Measurements from ENCODE around the gene STX18. TPM values are rescaled to one million over a fixed set of nuclear protein-coding genes. Genes with fewer than 3 reads are reported as not detected.

The STX18 gene
- total and polyA plus RNA-seq, 2 experiments from 2014 or later: 15.9 to 18.1 TPM

DNA sequence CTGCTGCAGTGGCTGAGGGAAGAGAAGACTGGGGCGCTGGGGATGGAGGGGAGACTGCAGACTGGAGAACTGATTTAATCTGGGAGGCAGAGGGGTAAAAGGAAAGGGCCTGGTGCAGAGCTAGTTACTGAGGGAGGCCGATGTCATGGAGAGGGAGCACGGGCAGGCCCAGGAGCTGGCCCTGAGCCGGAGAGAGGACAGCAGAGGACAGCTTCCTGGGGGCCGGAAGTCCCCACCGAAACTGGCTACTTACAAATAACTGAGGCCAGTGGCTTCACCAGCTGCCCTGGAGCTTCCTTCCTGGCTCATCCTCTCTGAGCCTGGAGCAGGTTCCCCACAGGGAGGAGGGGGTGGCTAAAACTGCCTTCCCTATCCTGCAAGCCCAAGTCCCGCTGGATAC lies 128.0 kb downstream of the STX18 start:
- ATAC-seq: no peak
- H3K4me1 Mint-ChIP-seq: peaks cover 10% of the 10 kb centered on the region; the same call in 2 of the 3 replicates
- peak overlapping the region; percentile 37; the same call in 1 of the 2 replicates for H3K27ac Mint-ChIP-seq
- no peak for DNase-seq (ENCODE audit: low spot score)
- Histone ChIP-seq H4K20me1 (replicated peaks; ENCODE audit: insufficient read depth) (no peaks in the 10 kb centered on the region), H2AFZ (no peak overlapping the region), H3K4me1 (ENCODE audit: insufficient read depth) (no peaks in the 10 kb centered on the region), H3K27ac (ENCODE audit: low read depth) (no peak overlapping the region), H3K36me3 (ENCODE audit: insufficient read depth) (0 out of 2 replicates have a peak, but pooled peaks cover 4% of the 10 kb centered on the region), H3K27me3 (ENCODE audit: insufficient read depth) (no peaks in the 10 kb centered on the region), H3K4me2 (no peak overlapping the region), H3K4me3 (no peak overlapping the region), H3K79me2 (replicated peaks; ENCODE audit: insufficient read depth) (no peaks in the 10 kb centered on the region), H3F3A (replicated peaks; ENCODE audit: low read depth) (no peaks in the 10 kb centered on the region), H3K9me2 (ENCODE audit: insufficient read depth) (no peaks in the 10 kb centered on the region)
- no peak for TF ChIP-seq CREB1 (CRISPR knock-in tag; IDR thresholded peaks at IDR 0.05; ENCODE audit: low read depth)
- TF ChIP-seq, protein P1, sequence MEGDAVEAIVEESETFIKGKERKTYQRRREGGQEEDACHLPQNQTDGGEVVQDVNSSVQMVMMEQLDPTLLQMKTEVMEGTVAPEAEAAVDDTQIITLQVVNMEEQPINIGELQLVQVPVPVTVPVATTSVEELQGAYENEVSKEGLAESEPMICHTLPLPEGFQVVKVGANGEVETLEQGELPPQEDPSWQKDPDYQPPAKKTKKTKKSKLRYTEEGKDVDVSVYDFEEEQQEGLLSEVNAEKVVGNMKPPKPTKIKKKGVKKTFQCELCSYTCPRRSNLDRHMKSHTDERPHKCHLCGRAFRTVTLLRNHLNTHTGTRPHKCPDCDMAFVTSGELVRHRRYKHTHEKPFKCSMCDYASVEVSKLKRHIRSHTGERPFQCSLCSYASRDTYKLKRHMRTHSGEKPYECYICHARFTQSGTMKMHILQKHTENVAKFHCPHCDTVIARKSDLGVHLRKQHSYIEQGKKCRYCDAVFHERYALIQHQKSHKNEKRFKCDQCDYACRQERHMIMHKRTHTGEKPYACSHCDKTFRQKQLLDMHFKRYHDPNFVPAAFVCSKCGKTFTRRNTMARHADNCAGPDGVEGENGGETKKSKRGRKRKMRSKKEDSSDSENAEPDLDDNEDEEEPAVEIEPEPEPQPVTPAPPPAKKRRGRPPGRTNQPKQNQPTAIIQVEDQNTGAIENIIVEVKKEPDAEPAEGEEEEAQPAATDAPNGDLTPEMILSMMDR (conservative IDR thresholded peaks at IDR 0.05; ENCODE audit: low read depth in 2 of 2): no peak
- no peak for TF ChIP-seq ZNF331 (CRISPR knock-in tag; IDR thresholded peaks at IDR 0.05; ENCODE audit: low read depth)
- TF ChIP-seq EZH2 (IDR thresholded peaks at IDR 0.05; ENCODE audit: low read depth, unreplicated experiment): no peak
- TF ChIP-seq ZNF114 (CRISPR knock-in tag; IDR thresholded peaks at IDR 0.05): no peak
- TF ChIP-seq JUNB (IDR thresholded peaks at IDR 0.05; ENCODE audit: unreplicated experiment): no peak
- TF ChIP-seq, protein P2, sequence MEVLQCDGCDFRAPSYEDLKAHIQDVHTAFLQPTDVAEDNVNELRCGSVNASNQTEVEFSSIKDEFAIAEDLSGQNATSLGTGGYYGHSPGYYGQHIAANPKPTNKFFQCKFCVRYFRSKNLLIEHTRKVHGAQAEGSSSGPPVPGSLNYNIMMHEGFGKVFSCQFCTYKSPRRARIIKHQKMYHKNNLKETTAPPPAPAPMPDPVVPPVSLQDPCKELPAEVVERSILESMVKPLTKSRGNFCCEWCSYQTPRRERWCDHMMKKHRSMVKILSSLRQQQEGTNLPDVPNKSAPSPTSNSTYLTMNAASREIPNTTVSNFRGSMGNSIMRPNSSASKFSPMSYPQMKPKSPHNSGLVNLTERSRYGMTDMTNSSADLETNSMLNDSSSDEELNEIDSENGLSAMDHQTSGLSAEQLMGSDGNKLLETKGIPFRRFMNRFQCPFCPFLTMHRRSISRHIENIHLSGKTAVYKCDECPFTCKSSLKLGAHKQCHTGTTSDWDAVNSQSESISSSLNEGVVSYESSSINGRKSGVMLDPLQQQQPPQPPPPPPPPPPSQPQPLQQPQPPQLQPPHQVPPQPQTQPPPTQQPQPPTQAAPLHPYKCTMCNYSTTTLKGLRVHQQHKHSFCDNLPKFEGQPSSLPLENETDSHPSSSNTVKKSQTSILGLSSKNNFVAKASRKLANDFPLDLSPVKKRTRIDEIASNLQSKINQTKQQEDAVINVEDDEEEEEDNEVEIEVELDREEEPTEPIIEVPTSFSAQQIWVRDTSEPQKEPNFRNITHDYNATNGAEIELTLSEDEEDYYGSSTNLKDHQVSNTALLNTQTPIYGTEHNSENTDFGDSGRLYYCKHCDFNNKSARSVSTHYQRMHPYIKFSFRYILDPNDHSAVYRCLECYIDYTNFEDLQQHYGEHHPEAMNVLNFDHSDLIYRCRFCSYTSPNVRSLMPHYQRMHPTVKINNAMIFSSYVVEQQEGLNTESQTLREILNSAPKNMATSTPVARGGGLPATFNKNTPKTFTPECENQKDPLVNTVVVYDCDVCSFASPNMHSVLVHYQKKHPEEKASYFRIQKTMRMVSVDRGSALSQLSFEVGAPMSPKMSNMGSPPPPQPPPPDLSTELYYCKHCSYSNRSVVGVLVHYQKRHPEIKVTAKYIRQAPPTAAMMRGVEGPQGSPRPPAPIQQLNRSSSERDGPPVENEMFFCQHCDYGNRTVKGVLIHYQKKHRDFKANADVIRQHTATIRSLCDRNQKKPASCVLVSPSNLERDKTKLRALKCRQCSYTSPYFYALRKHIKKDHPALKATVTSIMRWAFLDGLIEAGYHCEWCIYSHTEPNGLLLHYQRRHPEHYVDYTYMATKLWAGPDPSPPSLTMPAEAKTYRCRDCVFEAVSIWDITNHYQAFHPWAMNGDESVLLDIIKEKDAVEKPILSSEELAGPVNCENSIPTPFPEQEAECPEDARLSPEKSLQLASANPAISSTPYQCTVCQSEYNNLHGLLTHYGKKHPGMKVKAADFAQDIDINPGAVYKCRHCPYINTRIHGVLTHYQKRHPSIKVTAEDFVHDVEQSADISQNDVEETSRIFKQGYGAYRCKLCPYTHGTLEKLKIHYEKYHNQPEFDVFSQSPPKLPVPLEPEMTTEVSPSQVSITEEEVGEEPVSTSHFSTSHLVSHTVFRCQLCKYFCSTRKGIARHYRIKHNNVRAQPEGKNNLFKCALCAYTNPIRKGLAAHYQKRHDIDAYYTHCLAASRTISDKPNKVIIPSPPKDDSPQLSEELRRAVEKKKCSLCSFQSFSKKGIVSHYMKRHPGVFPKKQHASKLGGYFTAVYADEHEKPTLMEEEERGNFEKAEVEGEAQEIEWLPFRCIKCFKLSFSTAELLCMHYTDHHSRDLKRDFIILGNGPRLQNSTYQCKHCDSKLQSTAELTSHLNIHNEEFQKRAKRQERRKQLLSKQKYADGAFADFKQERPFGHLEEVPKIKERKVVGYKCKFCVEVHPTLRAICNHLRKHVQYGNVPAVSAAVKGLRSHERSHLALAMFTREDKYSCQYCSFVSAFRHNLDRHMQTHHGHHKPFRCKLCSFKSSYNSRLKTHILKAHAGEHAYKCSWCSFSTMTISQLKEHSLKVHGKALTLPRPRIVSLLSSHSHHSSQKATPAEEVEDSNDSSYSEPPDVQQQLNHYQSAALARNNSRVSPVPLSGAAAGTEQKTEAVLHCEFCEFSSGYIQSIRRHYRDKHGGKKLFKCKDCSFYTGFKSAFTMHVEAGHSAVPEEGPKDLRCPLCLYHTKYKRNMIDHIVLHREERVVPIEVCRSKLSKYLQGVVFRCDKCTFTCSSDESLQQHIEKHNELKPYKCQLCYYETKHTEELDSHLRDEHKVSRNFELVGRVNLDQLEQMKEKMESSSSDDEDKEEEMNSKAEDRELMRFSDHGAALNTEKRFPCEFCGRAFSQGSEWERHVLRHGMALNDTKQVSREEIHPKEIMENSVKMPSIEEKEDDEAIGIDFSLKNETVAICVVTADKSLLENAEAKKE (CRISPR knock-in tag; IDR thresholded peaks at IDR 0.05): no peak
- TF ChIP-seq POLR2AphosphoS5 (IDR thresholded peaks at IDR 0.05; ENCODE audit: low read depth): no peak
- TF ChIP-seq, protein P3, sequence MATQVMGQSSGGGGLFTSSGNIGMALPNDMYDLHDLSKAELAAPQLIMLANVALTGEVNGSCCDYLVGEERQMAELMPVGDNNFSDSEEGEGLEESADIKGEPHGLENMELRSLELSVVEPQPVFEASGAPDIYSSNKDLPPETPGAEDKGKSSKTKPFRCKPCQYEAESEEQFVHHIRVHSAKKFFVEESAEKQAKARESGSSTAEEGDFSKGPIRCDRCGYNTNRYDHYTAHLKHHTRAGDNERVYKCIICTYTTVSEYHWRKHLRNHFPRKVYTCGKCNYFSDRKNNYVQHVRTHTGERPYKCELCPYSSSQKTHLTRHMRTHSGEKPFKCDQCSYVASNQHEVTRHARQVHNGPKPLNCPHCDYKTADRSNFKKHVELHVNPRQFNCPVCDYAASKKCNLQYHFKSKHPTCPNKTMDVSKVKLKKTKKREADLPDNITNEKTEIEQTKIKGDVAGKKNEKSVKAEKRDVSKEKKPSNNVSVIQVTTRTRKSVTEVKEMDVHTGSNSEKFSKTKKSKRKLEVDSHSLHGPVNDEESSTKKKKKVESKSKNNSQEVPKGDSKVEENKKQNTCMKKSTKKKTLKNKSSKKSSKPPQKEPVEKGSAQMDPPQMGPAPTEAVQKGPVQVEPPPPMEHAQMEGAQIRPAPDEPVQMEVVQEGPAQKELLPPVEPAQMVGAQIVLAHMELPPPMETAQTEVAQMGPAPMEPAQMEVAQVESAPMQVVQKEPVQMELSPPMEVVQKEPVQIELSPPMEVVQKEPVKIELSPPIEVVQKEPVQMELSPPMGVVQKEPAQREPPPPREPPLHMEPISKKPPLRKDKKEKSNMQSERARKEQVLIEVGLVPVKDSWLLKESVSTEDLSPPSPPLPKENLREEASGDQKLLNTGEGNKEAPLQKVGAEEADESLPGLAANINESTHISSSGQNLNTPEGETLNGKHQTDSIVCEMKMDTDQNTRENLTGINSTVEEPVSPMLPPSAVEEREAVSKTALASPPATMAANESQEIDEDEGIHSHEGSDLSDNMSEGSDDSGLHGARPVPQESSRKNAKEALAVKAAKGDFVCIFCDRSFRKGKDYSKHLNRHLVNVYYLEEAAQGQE (IDR thresholded peaks at IDR 0.05; ENCODE audit: unreplicated experiment): no peak
- TF ChIP-seq, protein P4, sequence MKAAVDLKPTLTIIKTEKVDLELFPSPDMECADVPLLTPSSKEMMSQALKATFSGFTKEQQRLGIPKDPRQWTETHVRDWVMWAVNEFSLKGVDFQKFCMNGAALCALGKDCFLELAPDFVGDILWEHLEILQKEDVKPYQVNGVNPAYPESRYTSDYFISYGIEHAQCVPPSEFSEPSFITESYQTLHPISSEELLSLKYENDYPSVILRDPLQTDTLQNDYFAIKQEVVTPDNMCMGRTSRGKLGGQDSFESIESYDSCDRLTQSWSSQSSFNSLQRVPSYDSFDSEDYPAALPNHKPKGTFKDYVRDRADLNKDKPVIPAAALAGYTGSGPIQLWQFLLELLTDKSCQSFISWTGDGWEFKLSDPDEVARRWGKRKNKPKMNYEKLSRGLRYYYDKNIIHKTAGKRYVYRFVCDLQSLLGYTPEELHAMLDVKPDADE (IDR thresholded peaks at IDR 0.05): no peak
- TF ChIP-seq EZH2phosphoT487 (IDR thresholded peaks at IDR 0.05; ENCODE audit: unreplicated experiment): no peak
- no peak for TF ChIP-seq STAT1 (IDR thresholded peaks at IDR 0.05; ENCODE audit: unreplicated experiment)
- H3K9me3 Mint-ChIP-seq: peaks cover 2% of the 10 kb centered on the region; the same call in 2 of the 3 replicates
- peaks cover 6% of the 10 kb centered on the region for H3K27me3 Mint-ChIP-seq (ENCODE audit: insufficient read depth, low read depth, poor library complexity)
- H3K36me3 Mint-ChIP-seq (ENCODE audit: low read depth): peaks cover 36% of the 10 kb centered on the region
- H3K4me3 Mint-ChIP-seq: no peak overlapping the region
